HUDEP-2 (cell line): ENCODE measurements around the gene AP1S1.

Experiments used
- DNase-seq, 76 experiments: peaks; one replicate each; lab custom pipeline; 2025; ENCODE audit not compliant: unreplicated experiment in 76 of 76; lab: John Stamatoyannopoulos, UW

AP1S1 gene

GRCh38 chr7:101169838-101170551 is 15.7 kb downstream of the AP1S1 start:
- peak in 69 of 76 experiments; percentile 1 to 81 (median 50) for DNase-seq

GRCh38 chr7:101170617-101171441 is 16.6 kb downstream of the AP1S1 start:
- no peak for DNase-seq

GRCh38 chr7:101171442-101171837 is 17.2 kb downstream of the AP1S1 start:
- peak in 1 of 76 experiments; percentile 9 for DNase-seq

GRCh38 chr7:101172005-101172853 is 18.0 kb downstream of the AP1S1 start:
- no peak for DNase-seq

GRCh38 chr7:101172854-101173751 is 18.8 kb downstream of the AP1S1 start:
- peak in 74 of 76 experiments; percentile 5 to 92 (median 74) for DNase-seq

- peak in 70 of 76 experiments; percentile 5 to 79 (median 54) for DNase-seq
Measured at GRCh38 chr7:101173752-101174244, 19.5 kb downstream of the AP1S1 start.

- no peak for DNase-seq
Measured at GRCh38 chr7:101174322-101174854, 20.1 kb downstream of the AP1S1 start.

- DNase-seq, result no peak
Measured at GRCh38 chr7:101175664-101176063, 21.4 kb downstream of the AP1S1 start.

GRCh38 chr7:101177644-101178043 is 23.4 kb downstream of the AP1S1 start:
- no peak for DNase-seq

- peak in 1 of 76 experiments; percentile 6 for DNase-seq
Measured at GRCh38 chr7:101179117-101179516, 24.8 kb downstream of the AP1S1 start.

GRCh38 chr7:101179713-101180112 is 25.4 kb downstream of the AP1S1 start:
- no peak for DNase-seq

GRCh38 chr7:101180130-101180755 is 26.0 kb downstream of the AP1S1 start, which contains the start of gene NAT16:
Gene NAT16 (minus strand): TSS chr7:101180293. CDS start chr7:101174807, 5,486 bp downstream.
- DNase-seq, result no peak

GRCh38 chr7:101185258-101185839 is 31.1 kb downstream of the AP1S1 start:
- DNase-seq, result peak in 1 of 76 experiments; percentile 34

- no peak for DNase-seq
Measured at GRCh38 chr7:101186194-101186593, 31.9 kb downstream of the AP1S1 start.

- no peak for DNase-seq
Measured at GRCh38 chr7:101186844-101187428, 32.7 kb downstream of the AP1S1 start.

- no peak for DNase-seq
Measured at GRCh38 chr7:101189109-101189508, 34.8 kb downstream of the AP1S1 start.

GRCh38 chr7:101195884-101196283 is 41.6 kb downstream of the AP1S1 start:
- no peak for DNase-seq

- DNase-seq, result no peak
Measured at GRCh38 chr7:101197991-101198390, 43.7 kb downstream of the AP1S1 start.
